GM21825 (cell line): ENCODE measurements around the gene CPVL.

Experiments used
- ATAC-seq: cut with Tn5 transposase; IDR thresholded peaks from one replicate; pipeline ENCODE4 v1.9.1; 2021; ENCODE audit warnings: mild to moderate bottlenecking, moderate library complexity; ENCODE audit not compliant: unreplicated experiment

CPVL gene

GRCh38 chr7:28984217-28984616 lies 162.1 kb downstream of the CPVL start:
- ATAC-seq: no peak

- no peak for ATAC-seq
These were observed 162.7 kb downstream of the CPVL start for GRCh38 chr7:28983396-28984190.

- no peak for ATAC-seq
These were observed 165.2 kb downstream of the CPVL start for GRCh38 chr7:28981161-28981465.

DNA sequence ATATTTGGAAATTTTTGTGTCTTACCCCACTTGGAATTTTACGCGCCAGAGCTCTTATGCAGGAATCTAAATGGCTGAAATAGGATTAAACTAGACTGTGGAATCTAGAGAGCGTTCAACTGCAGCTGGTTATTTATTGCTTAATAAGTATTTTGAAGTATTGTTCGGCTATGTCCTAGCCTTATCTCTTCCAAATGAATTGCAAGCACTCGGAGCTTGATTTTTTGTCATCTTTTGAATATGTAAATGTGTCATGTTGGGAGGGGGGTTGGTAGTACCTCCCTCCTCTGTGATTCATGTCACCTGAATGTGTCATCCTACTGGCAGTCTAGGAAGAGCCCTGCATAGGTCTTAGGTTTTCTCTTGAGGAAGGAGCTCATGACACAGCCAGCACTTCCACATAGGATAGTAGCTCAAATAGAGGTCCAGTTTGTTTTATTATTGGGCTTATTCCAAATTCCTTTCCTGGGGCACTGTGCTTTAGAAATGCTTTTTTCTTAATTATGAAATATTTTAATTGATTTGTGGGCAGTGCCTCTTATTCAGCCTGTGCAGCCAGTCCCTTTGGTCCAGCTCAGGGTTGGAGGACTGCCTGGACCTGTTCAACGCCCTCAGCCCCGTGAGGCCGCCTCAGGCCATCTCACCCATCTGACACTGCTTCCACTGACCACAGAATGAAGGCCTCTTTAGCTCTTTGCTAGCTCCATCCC lies 165.7 kb downstream of the CPVL start:
- no peak for ATAC-seq

DNA sequence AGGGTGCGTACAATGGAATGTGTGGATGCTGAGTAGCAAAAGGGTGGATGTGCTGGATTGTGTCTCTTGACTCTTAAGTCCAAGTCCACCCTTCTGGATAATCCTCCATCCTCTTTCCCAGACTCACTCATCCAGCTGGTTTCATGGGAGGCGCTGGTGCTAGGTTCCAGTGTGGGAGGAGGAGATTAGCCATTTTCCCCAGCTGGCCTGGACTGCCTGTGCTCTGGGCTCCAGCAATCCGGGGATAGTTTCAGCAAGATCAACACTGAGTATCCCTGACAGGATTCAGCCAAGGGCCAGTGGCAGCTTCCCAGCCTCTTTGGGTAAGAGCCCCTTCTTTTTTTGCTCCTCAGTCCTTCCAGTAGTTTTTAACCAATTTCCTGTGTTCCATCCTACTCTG lies 166.6 kb downstream of the CPVL start:
- no peak for ATAC-seq

GRCh38 chr7:28977881-28978280 lies 168.5 kb downstream of the CPVL start:
- ATAC-seq: no peak

- no peak for ATAC-seq
These were observed 170.3 kb downstream of the CPVL start for GRCh38 chr7:28976022-28976421.

DNA sequence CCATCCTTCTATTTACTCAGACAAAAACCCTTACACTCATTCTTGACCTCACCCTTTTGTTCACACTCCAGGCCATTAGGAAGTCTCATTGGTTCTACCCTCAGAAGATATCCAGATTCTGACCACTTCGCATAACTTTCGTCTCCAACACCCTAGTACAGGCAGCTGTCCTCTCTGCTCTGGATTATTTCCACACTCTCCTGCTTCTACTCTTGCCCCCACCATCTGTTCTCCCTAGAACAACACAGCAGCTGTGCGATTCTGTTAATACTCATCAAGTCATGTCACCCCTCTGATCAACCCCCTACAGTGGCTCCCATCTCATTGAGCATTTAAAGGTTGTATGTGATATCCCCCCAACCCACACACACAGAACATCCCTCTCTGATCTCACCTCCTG lies 172.7 kb downstream of the CPVL start:
- no peak for ATAC-seq

- no peak for ATAC-seq
These were observed 182.3 kb downstream of the CPVL start for GRCh38 chr7:28964056-28964455.

GRCh38 chr7:28961972-28962371 lies 184.4 kb downstream of the CPVL start:
- ATAC-seq: no peak

DNA sequence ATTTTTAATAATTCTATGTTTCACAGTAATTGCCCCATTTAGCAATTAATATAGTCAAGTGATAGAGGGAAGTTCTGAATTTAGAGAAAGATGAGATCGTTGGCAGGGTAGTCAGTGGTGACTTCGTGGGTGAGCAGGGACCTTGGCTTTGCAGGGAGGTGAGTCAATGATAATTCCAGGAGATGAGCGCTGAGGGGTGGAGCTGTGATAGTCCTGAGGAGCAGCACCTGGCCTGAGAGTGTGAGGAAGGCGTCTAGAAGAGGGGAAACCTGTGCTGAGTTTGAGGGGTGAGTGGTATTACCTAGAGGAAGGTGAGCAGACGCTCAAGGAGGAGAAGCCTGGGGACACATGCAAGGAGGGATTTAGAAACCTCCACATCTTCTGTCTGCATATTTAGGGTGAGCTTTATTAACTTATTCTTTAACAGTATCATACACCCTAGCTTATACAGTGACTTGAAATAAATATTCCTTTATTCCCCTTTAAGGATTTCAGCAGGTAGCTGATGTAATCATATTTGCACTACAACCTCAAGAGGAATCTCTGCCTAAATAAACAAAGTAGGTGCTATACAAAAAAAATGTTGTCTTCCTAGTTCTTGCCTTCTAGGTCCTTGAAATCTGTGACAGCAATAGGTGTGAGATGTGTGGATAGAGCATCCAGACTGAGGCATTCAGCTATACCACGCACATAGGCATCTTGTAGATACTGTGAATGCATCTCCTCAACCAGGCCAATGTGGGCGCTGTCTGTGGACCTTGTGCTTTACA lies 186.1 kb downstream of the CPVL start:
- ATAC-seq: no peak

DNA sequence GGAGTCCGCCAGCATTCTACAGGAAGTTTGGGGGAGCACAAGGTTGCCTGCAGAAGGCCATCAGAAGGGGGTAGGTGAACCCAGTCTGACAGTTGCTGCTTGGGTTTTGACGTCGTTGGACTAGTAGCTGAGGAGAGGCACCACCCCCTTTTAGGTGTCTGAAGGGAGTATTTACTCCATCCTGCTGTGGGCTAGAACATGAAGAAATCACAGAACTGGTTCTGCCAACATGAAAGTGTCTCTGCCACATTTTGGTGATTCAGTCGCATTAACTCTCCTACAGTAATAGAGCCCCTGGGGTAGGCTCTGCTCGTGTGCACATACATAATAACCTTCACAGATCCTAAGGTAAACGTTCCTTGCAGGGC lies 187.4 kb downstream of the CPVL start:
- no peak for ATAC-seq

DNA sequence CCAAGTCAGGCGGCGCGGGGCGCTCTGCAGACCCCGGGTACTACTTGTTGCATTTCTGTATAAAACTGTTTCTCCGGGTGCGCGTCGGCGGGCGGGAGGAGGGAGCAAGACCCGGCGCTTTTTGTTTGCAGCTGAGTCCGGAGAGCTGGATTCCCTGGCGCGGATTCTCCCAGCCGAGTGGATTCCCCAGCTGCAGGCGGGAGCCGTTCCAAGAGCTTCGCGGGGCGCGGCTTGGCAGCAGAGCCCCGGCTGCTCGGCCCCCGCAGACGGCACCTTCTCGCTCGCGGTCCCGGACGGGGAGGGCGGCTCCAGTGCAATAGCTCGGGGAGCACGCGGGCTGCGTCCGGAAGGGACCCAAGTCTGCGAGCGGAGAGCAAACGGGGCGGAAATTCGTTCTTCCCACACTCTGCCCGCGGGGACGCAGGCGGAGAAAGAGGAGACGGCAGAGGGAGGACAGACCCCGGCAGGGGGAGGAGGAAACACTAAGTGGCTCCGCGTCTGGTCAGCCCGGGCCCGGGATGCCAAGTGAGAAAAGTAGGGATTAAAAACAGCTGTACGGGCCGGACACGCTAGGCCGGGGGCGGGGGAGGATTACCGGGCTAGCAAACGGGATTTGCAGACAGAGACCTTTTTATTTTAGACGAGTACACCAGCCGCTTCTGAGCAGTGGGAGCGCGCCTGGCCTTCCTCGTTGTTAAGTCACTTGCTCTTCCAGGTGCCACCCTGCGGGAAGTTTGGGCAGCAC lies 187.9 kb downstream of the CPVL start, which contains the start of gene TRIL:
Gene TRIL (minus strand): TSS at position 96 of the 745 bp plus-strand sequence. CDS start 284 bp downstream, outside the sequence.
- ATAC-seq: no peak

DNA sequence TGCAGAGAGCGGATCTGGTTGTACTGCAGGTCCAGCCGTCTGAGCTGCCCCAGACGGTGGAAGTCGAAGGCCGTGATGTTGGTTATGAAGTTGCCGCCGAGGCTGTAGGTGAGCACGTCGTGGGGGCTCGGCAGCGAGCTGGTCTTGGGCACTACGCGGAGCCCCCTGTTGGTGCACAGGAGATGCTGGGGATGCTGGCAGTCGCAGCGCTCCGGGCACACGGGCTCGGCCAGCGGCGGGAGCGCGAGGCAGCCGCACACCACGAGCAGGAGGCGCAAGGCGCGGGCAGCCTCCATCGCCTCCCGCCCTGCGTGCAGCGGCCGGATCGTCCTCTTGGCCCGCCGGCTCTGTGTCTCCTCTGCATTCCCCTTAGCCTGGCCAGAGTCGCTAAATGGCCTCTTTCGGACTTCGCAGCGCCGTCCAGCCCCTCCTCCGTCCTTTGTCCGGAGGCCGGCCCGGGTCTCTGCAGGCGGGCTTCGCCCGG lies 188.5 kb downstream of the CPVL start:
- ATAC-seq: no peak

GRCh38 chr7:28957064-28957750 lies 189.1 kb downstream of the CPVL start:
- no peak for ATAC-seq

DNA sequence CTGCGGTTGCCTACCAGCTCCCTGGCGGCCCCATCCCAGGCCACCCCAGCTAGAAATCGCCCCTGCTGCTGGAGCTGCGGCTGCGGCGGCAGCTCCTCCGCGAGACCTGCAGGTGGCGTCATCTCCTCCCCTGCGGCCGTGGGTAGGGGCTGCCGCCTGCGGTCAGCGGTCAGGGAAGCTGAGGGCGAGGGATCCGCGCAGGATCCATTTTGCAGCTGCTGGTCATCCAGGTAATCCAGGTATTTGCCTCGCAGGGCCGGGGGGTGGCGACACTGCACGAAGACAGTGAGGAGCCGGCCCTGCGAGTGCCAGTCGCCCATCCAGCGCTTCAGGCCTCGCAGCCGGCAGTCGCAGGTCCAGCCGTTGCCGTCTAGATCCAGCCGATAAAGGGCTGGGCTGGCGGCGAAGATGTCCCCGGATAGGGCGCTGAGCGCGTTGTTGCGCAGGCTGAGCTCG lies 189.7 kb downstream of the CPVL start:
- ATAC-seq: no peak

- ATAC-seq: no peak
These were observed 190.4 kb downstream of the CPVL start for GRCh38 chr7:28955718-28956607.

DNA sequence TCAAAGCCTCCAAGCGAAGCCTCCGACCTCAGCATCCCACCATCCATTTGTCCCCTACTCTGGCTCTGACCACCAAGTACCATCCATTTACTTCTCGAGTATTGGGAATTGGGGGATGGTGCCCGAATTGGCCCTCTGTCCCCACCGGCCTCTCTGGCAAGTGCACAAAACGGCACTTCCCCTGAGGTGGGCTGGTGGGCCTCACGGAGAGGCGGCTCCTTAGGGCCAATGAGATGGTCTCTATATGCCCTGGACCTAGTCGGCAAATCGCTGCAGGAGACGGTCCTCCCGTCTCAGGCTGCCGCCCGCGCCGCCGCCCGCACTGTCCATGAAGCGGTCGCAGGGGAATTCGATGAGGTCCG lies 191.0 kb downstream of the CPVL start:
- ATAC-seq: no peak

GRCh38 chr7:28954946-28955345 lies 191.4 kb downstream of the CPVL start:
- ATAC-seq: no peak
